HEK293T (cell line): ENCODE measurements around the gene SPTA1.

Experiments used
- CTCF ChIA-PET: fragments of 350-600 bp; formaldehyde crosslinking; extraction: SDS; loops from one replicate; lab custom pipeline; 2021; ENCODE audit warnings: antibody characterized with exemption, inconsistent platforms; lab: Yijun Ruan, JAX
- POLR2A ChIA-PET: fragments of 350-600 bp; formaldehyde crosslinking; extraction: SDS; loops from one replicate; lab custom pipeline; 2020; ENCODE audit warnings: antibody characterized with exemption, inconsistent platforms; lab: Yijun Ruan, JAX
- DNase-seq: peaks from one replicate; pipeline ENCODE4 v3.0.0; 2012; ENCODE audit warnings: mixed read lengths; ENCODE audit errors: extremely low spot score
- ARNT ChIP-seq: fragments of 450-650 bp; IDR thresholded peaks from 2 replicates; pipeline ENCODE4 v1.6.1; 2017; ENCODE audit warnings: mild to moderate bottlenecking
- BHLHE40 ChIP-seq: fragments of 450-650 bp; IDR thresholded peaks from 2 replicates; pipeline ENCODE4 v1.6.1; 2016; ENCODE audit warnings: mild to moderate bottlenecking, moderate library complexity, borderline replicate concordance
- CTBP1 ChIP-seq: fragments of 450-650 bp; IDR thresholded peaks from 2 replicates; pipeline ENCODE4 v1.6.1; 2016; ENCODE audit warnings: borderline replicate concordance
- ELF4 ChIP-seq: fragments of 450-650 bp; IDR thresholded peaks from 2 replicates; pipeline ENCODE4 v1.6.1; 2017; ENCODE audit warnings: antibody characterized with exemption
- FOXA1 ChIP-seq: fragments of 450-650 bp; IDR thresholded peaks from 2 replicates; pipeline ENCODE4 v1.6.1; 2016; ENCODE audit warnings: mild to moderate bottlenecking
- FOXK2 ChIP-seq: fragments of 450-650 bp; IDR thresholded peaks from 2 replicates; pipeline ENCODE4 v1.6.1; 2016; ENCODE audit warnings: mild to moderate bottlenecking
- FOXM1 ChIP-seq: fragments of 450-650 bp; IDR thresholded peaks from 2 replicates; pipeline ENCODE4 v1.6.1; 2017; ENCODE audit warnings: mild to moderate bottlenecking, borderline replicate concordance
- HDGF ChIP-seq: fragments of 450-650 bp; IDR thresholded peaks from 2 replicates; pipeline ENCODE4 v1.6.1; 2017; ENCODE audit warnings: antibody characterized with exemption, borderline replicate concordance
- L3MBTL2 ChIP-seq: fragments of 450-650 bp; conservative IDR thresholded peaks from 2 replicates; pipeline ENCODE4 v1.6.1; 2016; ENCODE audit warnings: mild to moderate bottlenecking
- LEF1 ChIP-seq: fragments of 450-650 bp; IDR thresholded peaks from 2 replicates; pipeline ENCODE4 v1.6.1; 2017; ENCODE audit warnings: mild to moderate bottlenecking, borderline replicate concordance
- NFRKB ChIP-seq: fragments of 450-650 bp; IDR thresholded peaks from 2 replicates; pipeline ENCODE4 v1.6.1; 2016; ENCODE audit warnings: mild to moderate bottlenecking, moderate library complexity
- PKNOX1 ChIP-seq: fragments of 450-650 bp; IDR thresholded peaks from 2 replicates; pipeline ENCODE4 v1.6.1; 2016
- SP1 ChIP-seq: fragments of 450-650 bp; IDR thresholded peaks from 2 replicates; pipeline ENCODE4 v1.6.1; 2017
- SUZ12 ChIP-seq: fragments of 450-650 bp; IDR thresholded peaks from 2 replicates; pipeline ENCODE4 v1.6.1; 2016; ENCODE audit warnings: mild to moderate bottlenecking
- TARDBP ChIP-seq: fragments of 450-650 bp; IDR thresholded peaks from 2 replicates; pipeline ENCODE4 v1.6.1; 2016
- ZNF384 ChIP-seq: fragments of 450-650 bp; IDR thresholded peaks from 2 replicates; pipeline ENCODE4 v1.6.1; 2016

Gene SPTA1

DNA sequence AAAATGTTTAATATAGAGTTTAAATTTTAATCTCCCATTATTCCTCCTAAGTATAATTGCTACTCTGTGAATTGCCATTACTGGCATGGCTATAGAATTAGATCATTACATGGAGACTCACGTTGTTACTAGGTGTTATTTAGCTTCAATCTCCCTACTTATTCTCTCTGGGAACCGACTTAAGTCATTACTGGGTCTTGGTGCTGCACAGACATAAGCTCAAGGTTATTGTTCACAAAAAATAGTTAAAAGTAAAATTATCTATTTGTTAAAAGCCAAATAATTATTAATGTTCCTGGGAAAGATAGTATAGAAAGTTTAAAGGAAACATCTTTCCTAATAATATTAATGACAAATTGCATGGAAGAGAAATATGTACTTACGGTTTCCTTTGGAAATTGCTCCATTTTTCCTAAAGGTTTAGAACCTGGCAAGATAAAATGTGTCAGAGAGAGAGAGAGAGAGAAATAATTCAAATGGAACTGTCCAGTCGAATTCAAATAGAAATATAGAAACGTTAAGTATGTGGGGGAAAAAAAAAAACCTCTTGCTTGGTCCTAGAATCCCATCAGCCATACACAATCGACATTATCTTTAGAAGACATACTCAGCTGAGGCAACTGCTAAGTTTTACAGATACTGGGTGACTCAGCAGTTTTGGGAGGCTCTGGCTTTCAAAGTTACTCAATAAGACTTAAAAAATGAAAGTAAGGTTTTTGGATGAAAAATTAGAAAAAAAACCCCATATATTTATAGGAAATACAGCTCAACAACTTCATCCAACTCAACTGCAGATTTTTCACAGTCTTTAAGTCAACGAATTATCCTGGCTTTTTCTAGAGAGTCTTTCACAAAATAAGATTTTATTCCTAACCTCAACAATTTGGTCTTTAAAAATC lies at the start of gene SPTA1:
Gene SPTA1, minus strand, starts transcription at position 605 of the 899 bp plus-strand sequence. Its CDS starts 198 bp downstream, at position 407.
- ChIA-PET CTCF (no interaction called here), POLR2A (no interaction called here)
- no peak for TF ChIP-seq SP1
- TF ChIP-seq SUZ12 = no peak
- TF ChIP-seq ELF4 = no peak
- TF ChIP-seq PKNOX1 = no peak
- no peak for TF ChIP-seq CTBP1
- no peak for TF ChIP-seq L3MBTL2
- no peak for TF ChIP-seq LEF1
- no peak for TF ChIP-seq FOXK2
- TF ChIP-seq ARNT = no peak
- no peak for TF ChIP-seq FOXA1
- TF ChIP-seq HDGF = no peak
- TF ChIP-seq FOXM1 = no peak
- no peak for TF ChIP-seq NFRKB
- TF ChIP-seq ZNF384 = no peak
- TF ChIP-seq BHLHE40 = no peak
- no peak for TF ChIP-seq TARDBP
- DNase-seq = no peak

GRCh38 chr1:158735848-158736247 lies 49.3 kb upstream of the SPTA1 start:
- CTCF ChIA-PET = no interaction called here
- no peak for DNase-seq
- POLR2A ChIA-PET = no interaction called here
- no peak for TF ChIP-seq LEF1
- TF ChIP-seq SP1 = no peak
- no peak for TF ChIP-seq BHLHE40
- TF ChIP-seq NFRKB = no peak
- TF ChIP-seq FOXM1 = no peak
- no peak for TF ChIP-seq HDGF
- no peak for TF ChIP-seq ARNT
- no peak for TF ChIP-seq SUZ12
- no peak for TF ChIP-seq TARDBP
- TF ChIP-seq ZNF384 = no peak
- no peak for TF ChIP-seq CTBP1
- no peak for TF ChIP-seq FOXK2
- TF ChIP-seq L3MBTL2 = no peak
- TF ChIP-seq ELF4 = no peak
- no peak for TF ChIP-seq FOXA1
- TF ChIP-seq PKNOX1 = no peak

GRCh38 chr1:158732524-158732923 lies 46.0 kb upstream of the SPTA1 start:
- TF ChIP-seq ARNT (no peak), FOXK2 (no peak), FOXA1 (no peak), ZNF384 (no peak), ELF4 (no peak), FOXM1 (no peak), TARDBP (no peak), BHLHE40 (no peak), PKNOX1 (no peak), CTBP1 (no peak), HDGF (no peak)
- CTCF ChIA-PET = no interaction called here
- POLR2A ChIA-PET = no interaction called here
- no peak for DNase-seq

- no peak for DNase-seq
- ChIA-PET POLR2A (no interaction called here), CTCF (no interaction called here)
- TF ChIP-seq ELF4 (no peak), L3MBTL2 (no peak), FOXA1 (no peak), CTBP1 (no peak), PKNOX1 (no peak), FOXM1 (no peak), HDGF (no peak), ZNF384 (no peak), TARDBP (no peak), BHLHE40 (no peak)
Observed at GRCh38 chr1:158731707-158732106, 45.2 kb upstream of the SPTA1 start.

DNA sequence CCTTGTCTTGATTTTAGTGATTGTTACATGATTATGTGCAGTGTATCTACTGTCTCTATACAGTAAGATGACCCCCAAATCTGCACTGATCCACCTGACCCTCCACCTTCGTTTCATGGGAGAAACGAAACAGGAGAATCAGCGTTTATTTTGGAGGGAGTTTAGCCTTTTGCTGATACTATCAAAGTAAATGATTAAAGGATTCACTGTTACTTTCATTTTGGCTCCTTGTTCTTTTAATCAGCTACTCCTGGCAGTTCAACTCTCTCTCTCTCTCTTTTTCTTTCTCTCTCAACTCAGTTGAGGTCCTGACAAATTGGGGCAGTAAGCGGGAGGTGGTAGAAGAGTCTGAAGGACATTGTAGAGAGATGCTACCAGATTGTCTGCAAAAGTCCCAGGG lies 43.9 kb upstream of the SPTA1 start:
- TF ChIP-seq SP1 = no peak
- TF ChIP-seq CTBP1 = no peak
- no peak for TF ChIP-seq L3MBTL2
- TF ChIP-seq NFRKB = no peak
- TF ChIP-seq LEF1 = no peak
- TF ChIP-seq PKNOX1 = no peak
- no peak for TF ChIP-seq ZNF384
- TF ChIP-seq FOXM1 = no peak
- TF ChIP-seq ARNT = no peak
- TF ChIP-seq SUZ12 = no peak
- no peak for TF ChIP-seq HDGF
- TF ChIP-seq FOXK2 = no peak
- TF ChIP-seq BHLHE40 = no peak
- TF ChIP-seq FOXA1 = no peak
- no peak for TF ChIP-seq TARDBP
- TF ChIP-seq ELF4 = no peak
- ChIA-PET CTCF (no interaction called here), POLR2A (no interaction called here)
- no peak for DNase-seq
